PFSK-1 (cell line): ENCODE measurements around the gene SNTB2.

ENCODE experiments used
- FOXP2 ChIP-seq: optimal IDR thresholded peaks from 2 replicates; pipeline ENCODE3; 2011; ENCODE audit warnings: borderline replicate concordance, control low read depth, inconsistent platforms; ENCODE audit not compliant: insufficient read depth; ENCODE audit errors: extremely low read length, extremely low read depth
- POLR2AphosphoS5 ChIP-seq: IDR thresholded peaks from 2 replicates; pipeline ENCODE4 v1.6.1; 2012; ENCODE audit warnings: low read depth, mild to moderate bottlenecking, control low read depth, low read length, moderate library complexity
- REST ChIP-seq, 2 experiments: IDR thresholded peaks; 2 replicates each; pipeline versions ENCODE4 v1.6.1 to v1.8.0; 2011 to 2012; ENCODE audit warnings: low read depth in 2 of 2, low read length in 2 of 2, control low read depth in 1 of 2, inconsistent platforms in 1 of 2, mild to moderate bottlenecking in 1 of 2, moderate library complexity in 1 of 2; ENCODE audit not compliant: insufficient read depth in 1 of 2
- SIN3A ChIP-seq: IDR thresholded peaks from 2 replicates; pipeline ENCODE4 v1.6.1; 2012; ENCODE audit warnings: mild to moderate bottlenecking, low read length, moderate library complexity, borderline replicate concordance; ENCODE audit not compliant: insufficient read depth
- TAF1 ChIP-seq: IDR thresholded peaks from 2 replicates; pipeline ENCODE4 v1.6.1; 2012; ENCODE audit warnings: low read length, control low read depth, borderline replicate concordance; ENCODE audit not compliant: insufficient read depth

Gene SNTB2

GRCh38 chr16:69180011-69180338 is 7.0 kb upstream of the SNTB2 start:
- no peak for TF ChIP-seq SIN3A
- TF ChIP-seq TAF1 = no peak
- no peak for TF ChIP-seq FOXP2
- TF ChIP-seq POLR2AphosphoS5 = no peak

- TF ChIP-seq SIN3A = no peak
- TF ChIP-seq REST (IDR thresholded peaks at IDR 0.05; ENCODE audit: insufficient read depth in 1 of 2, low read depth in 2 of 2, low read length in 2 of 2) = no peak
- no peak for TF ChIP-seq TAF1
- TF ChIP-seq FOXP2 = no peak
- TF ChIP-seq POLR2AphosphoS5 = no peak
Measured at GRCh38 chr16:69182730-69183416, 4.1 kb upstream of the SNTB2 start.

GRCh38 chr16:69187446-69188235 is 677 bp downstream of the SNTB2 start:
- TF ChIP-seq POLR2AphosphoS5 = no peak
- no peak for TF ChIP-seq FOXP2
- no peak for TF ChIP-seq SIN3A
- TF ChIP-seq TAF1 = no peak
- no peak for TF ChIP-seq REST (IDR thresholded peaks at IDR 0.05; ENCODE audit: insufficient read depth in 1 of 2, low read depth in 2 of 2, low read length in 2 of 2)

- no peak for TF ChIP-seq SIN3A
- TF ChIP-seq TAF1 = no peak
- no peak for TF ChIP-seq FOXP2
- no peak for TF ChIP-seq POLR2AphosphoS5
- TF ChIP-seq REST (IDR thresholded peaks at IDR 0.05; ENCODE audit: insufficient read depth in 1 of 2, low read depth in 2 of 2, low read length in 2 of 2) = no peak
Measured at GRCh38 chr16:69188236-69188549, 1.2 kb downstream of the SNTB2 start.

GRCh38 chr16:69188716-69189115 is 1.8 kb downstream of the SNTB2 start:
- TF ChIP-seq REST (IDR thresholded peaks at IDR 0.05; ENCODE audit: insufficient read depth in 1 of 2, low read depth in 2 of 2, low read length in 2 of 2) = no peak
- TF ChIP-seq TAF1 = no peak
- no peak for TF ChIP-seq POLR2AphosphoS5
